Superior temporal gyrus (tissue), 1 donor: ENCODE measurements around the gene CSHL1.
"Not testable (repeated sequence)": the region's sequence is repeated elsewhere in the genome, so short reads cannot be mapped to it uniquely, and the experiment has no call there.

ENCODE experiments used
- DNase-seq: peaks from one replicate; pipeline ENCODE4 v3.0.0-alpha.2; 2016; ENCODE audit errors: extremely low spot score

CSHL1 gene

GRCh38 chr17:63918789-63919305, 7.8 kb upstream of the CSHL1 start, which contains the start of gene GH1:
Gene GH1 (minus strand): TSS chr17:63918839. CDS start chr17:63918776, 63 bp downstream.
- DNase-seq = not testable (repeated sequence)

- no peak for DNase-seq
Observed at GRCh38 chr17:63918305-63918704, 7.2 kb upstream of the CSHL1 start.

GRCh38 chr17:63917646-63918045, 6.6 kb upstream of the CSHL1 start:
- no peak for DNase-seq

GRCh38 chr17:63917206-63917605, 6.1 kb upstream of the CSHL1 start:
- not testable (repeated sequence) for DNase-seq

- DNase-seq = no peak
Observed at GRCh38 chr17:63916566-63917185, 5.6 kb upstream of the CSHL1 start.

GRCh38 chr17:63915753-63916152, 4.7 kb upstream of the CSHL1 start:
- not testable (repeated sequence) for DNase-seq

GRCh38 chr17:63914471-63914870, 3.4 kb upstream of the CSHL1 start:
- no peak for DNase-seq

- peak; percentile 19 for DNase-seq
Observed at GRCh38 chr17:63911657-63912100, 621 bp upstream of the CSHL1 start.

- DNase-seq = no peak
Observed at GRCh38 chr17:63910096-63910495, 962 bp downstream of the CSHL1 start.

GRCh38 chr17:63909586-63909985, 1.5 kb downstream of the CSHL1 start:
- not testable (repeated sequence) for DNase-seq

GRCh38 chr17:63907161-63907778, 3.8 kb downstream of the CSHL1 start:
- not testable (repeated sequence) for DNase-seq

GRCh38 chr17:63904796-63905195, 6.3 kb downstream of the CSHL1 start:
- DNase-seq = not testable (repeated sequence)

GRCh38 chr17:63903787-63904201, 7.3 kb downstream of the CSHL1 start:
- not testable (repeated sequence) for DNase-seq

- DNase-seq = not testable (repeated sequence)
Observed at GRCh38 chr17:63901971-63902370, 9.1 kb downstream of the CSHL1 start.

GRCh38 chr17:63898899-63899798, 11.9 kb downstream of the CSHL1 start:
- not testable (repeated sequence) for DNase-seq

GRCh38 chr17:63896524-63897354, 14.3 kb downstream of the CSHL1 start, which contains the start of gene CSH1:
Gene CSH1 (minus strand): TSS chr17:63896574. CDS start chr17:63896511, 63 bp downstream.
- not testable (repeated sequence) for DNase-seq

GRCh38 chr17:63894821-63895220, 16.2 kb downstream of the CSHL1 start:
- DNase-seq = not testable (repeated sequence)

GRCh38 chr17:63894021-63894420, 17.0 kb downstream of the CSHL1 start:
- not testable (repeated sequence) for DNase-seq

- not testable (repeated sequence) for DNase-seq
Observed at GRCh38 chr17:63892316-63893037, 18.6 kb downstream of the CSHL1 start.
